ENCODE data around the gene SERPINB11.

DNA sequence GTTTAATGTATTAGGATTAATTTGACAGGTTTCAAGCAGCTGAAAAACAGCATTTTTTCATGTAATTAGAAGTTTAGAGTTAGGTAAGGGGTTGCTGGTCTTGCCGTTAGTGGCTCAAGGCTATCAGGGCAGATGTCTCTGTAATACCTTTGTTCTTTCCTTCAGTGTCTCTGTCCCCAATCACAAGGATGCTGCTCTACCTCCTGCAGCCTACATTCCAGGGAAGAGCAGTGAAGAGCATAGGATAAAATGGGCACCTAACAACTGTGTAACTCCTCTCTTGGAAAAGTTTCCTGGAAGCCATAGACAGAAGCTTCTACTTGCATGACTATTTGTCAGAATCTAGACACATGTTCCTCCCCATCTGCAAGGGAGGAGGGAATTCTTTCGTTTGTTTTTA lies 63.1 kb downstream of the SERPINB11 start:
- TF ChIP-seq, protein P1, sequence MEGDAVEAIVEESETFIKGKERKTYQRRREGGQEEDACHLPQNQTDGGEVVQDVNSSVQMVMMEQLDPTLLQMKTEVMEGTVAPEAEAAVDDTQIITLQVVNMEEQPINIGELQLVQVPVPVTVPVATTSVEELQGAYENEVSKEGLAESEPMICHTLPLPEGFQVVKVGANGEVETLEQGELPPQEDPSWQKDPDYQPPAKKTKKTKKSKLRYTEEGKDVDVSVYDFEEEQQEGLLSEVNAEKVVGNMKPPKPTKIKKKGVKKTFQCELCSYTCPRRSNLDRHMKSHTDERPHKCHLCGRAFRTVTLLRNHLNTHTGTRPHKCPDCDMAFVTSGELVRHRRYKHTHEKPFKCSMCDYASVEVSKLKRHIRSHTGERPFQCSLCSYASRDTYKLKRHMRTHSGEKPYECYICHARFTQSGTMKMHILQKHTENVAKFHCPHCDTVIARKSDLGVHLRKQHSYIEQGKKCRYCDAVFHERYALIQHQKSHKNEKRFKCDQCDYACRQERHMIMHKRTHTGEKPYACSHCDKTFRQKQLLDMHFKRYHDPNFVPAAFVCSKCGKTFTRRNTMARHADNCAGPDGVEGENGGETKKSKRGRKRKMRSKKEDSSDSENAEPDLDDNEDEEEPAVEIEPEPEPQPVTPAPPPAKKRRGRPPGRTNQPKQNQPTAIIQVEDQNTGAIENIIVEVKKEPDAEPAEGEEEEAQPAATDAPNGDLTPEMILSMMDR (IDR thresholded peaks at IDR 0.05; ENCODE audit: low read length), result no peak
- TF ChIP-seq EZH2 (IDR thresholded peaks at IDR 0.05; ENCODE audit: borderline replicate concordance, low read length), result no peak
